Activated CD4-positive, CD25-positive, alpha-beta regulatory T cell treated with anti-CD3 and anti-CD28 coated beads, Interleukin-2, amount 50 U/mL, for 24 hours (primary cell): Measurements from ENCODE around the gene GATA5.

Experiments used
- ATAC-seq, 2 donors: fragments of 150-1000 bp; cut with Tn5 transposase; one replicate each; pipeline ENCODE4 v1.10.0; 2021; ENCODE audit warnings: mild to moderate bottlenecking in 1 of 2, moderate library complexity in 1 of 2

GATA5 gene

GRCh38 chr20:62470459-62470858 lies 5.3 kb downstream of the GATA5 start:
- no peak for ATAC-seq

GRCh38 chr20:62470001-62470400 lies 5.8 kb downstream of the GATA5 start:
- ATAC-seq: no peak

GRCh38 chr20:62469352-62469751 lies 6.4 kb downstream of the GATA5 start:
- ATAC-seq: no peak

GRCh38 chr20:62466806-62467537 lies 8.8 kb downstream of the GATA5 start:
- no peak for ATAC-seq

- no peak for ATAC-seq
These were observed 9.6 kb downstream of the GATA5 start for GRCh38 chr20:62466072-62466760.

- ATAC-seq: no peak
These were observed 10.8 kb downstream of the GATA5 start for GRCh38 chr20:62464990-62465389.

- ATAC-seq: no peak
These were observed 11.4 kb downstream of the GATA5 start for GRCh38 chr20:62464425-62464770.

- no peak for ATAC-seq
These were observed 12.0 kb downstream of the GATA5 start for GRCh38 chr20:62463651-62464424.

- ATAC-seq: no peak
These were observed 12.7 kb downstream of the GATA5 start for GRCh38 chr20:62462976-62463592.

GRCh38 chr20:62461834-62462233 lies 14.0 kb downstream of the GATA5 start:
- ATAC-seq: no peak

GRCh38 chr20:62461157-62461556 lies 14.6 kb downstream of the GATA5 start:
- ATAC-seq: no peak

GRCh38 chr20:62460678-62461077 lies 15.1 kb downstream of the GATA5 start:
- ATAC-seq: no peak

- ATAC-seq: no peak
These were observed 16.3 kb downstream of the GATA5 start for GRCh38 chr20:62459488-62459887.

- ATAC-seq: no peak
These were observed 17.2 kb downstream of the GATA5 start for GRCh38 chr20:62458275-62459251.

- no peak for ATAC-seq
These were observed 18.0 kb downstream of the GATA5 start for GRCh38 chr20:62457831-62458230.

GRCh38 chr20:62457098-62457497 lies 18.7 kb downstream of the GATA5 start:
- ATAC-seq: no peak

GRCh38 chr20:62455929-62456328 lies 19.9 kb downstream of the GATA5 start:
- ATAC-seq: no peak

- ATAC-seq: no peak
These were observed 20.7 kb downstream of the GATA5 start for GRCh38 chr20:62454904-62455636.

- ATAC-seq: no peak
These were observed 22.5 kb downstream of the GATA5 start for GRCh38 chr20:62453186-62453808.

GRCh38 chr20:62452475-62453095 lies 23.2 kb downstream of the GATA5 start:
- no peak for ATAC-seq
